Urothelium cell line (cell line): ENCODE data around the gene PTPN5.

ENCODE experiments used
- DNase-seq: peaks from one replicate; pipeline ENCODE4 v3.0.0; 2011; ENCODE audit warnings: low spot score, mixed read lengths
- FAIRE-seq: peaks from 2 replicates; lab custom pipeline; 2011; peaks lifted over from hg19 to GRCh38; lab: Jason Lieb, UNC

The PTPN5 gene

DNA sequence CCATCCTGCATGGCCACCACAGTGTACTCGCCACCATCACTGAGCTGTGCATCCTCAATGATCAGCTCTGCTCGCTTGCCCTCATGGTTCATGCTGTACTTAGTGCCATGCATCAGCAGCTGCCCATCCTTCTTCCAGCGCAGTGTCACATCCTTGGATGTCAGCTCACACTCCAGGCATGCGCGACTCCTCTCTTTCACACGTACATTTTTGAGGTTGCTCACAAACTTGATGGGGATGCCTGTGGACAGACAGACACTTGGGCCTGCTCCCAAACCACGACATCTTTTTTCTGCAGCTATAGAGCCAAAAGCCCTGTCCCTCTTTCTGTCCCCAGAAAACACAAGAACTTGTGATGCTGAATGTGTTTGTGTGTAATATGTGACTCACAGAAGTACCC lies 76.1 kb downstream of the PTPN5 start:
- FAIRE-seq: peak; percentile 70

GRCh38 chr11:18714443-18714780 lies 77.2 kb downstream of the PTPN5 start:
- DNase-seq (no peak), FAIRE-seq (no peak)

More for the DNA sequence above, 76.1 kb downstream of the PTPN5 start:
- no peak for DNase-seq

GRCh38 chr11:18713646-18714442 lies 77.8 kb downstream of the PTPN5 start:
- FAIRE-seq: no peak
- no peak for DNase-seq

- DNase-seq: no peak
- no peak for FAIRE-seq
These were observed 81.1 kb downstream of the PTPN5 start for GRCh38 chr11:18710545-18710944.

DNA sequence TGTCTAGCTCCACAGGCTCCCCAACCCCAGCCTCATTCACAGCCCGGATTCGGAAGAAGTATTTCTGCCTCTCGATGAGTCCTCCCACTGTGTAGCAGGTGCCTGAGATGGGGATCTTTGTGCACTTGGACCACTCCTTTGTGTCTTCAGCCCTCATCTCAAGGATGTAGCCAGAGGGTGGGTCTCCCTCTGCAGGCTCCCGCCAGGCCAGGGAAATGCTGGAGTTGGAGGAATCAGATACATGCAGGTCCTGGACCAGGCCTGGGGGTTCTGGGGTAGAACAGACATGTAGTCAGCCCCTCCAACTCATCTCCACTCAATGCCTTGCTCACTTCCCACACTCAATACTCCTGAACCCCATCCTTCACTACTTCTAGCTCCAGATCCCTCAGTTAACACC lies 82.2 kb downstream of the PTPN5 start:
- FAIRE-seq (no peak), DNase-seq (no peak)

- FAIRE-seq: no peak
- no peak for DNase-seq
These were observed 83.7 kb downstream of the PTPN5 start for GRCh38 chr11:18707811-18708340.

GRCh38 chr11:18706330-18707243 lies 85.0 kb downstream of the PTPN5 start:
- no peak for DNase-seq
- FAIRE-seq: no peak

DNA sequence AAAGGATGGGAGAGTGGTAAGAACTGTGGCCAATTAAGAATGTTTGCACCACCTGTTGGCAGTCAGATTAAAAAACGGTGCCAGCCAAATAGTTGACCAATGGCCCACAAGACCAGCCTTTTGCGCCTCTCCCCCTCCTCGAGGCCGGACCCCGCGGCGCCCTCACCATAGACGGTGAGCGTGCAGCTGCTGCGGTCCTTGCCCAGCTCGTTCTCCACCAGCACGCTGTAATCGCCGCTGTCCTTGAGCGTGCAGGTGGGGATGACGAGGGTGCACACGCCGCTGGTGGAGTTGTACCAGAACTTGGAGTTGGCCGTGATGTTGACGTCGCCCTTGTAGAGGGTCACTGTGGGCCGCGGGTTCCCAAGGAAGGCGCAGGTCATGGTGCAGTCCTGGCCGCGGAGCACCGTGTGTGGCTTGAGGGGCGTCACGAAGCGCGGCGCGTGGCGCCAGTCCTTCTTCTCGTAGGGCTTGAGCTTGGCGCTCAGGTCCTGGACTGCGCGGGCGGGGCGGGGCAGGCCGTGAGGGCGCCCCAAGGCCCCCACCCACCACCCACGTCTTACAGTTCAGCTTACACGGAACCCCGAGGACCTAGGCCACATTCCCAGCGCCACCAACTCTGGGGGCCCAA lies 85.8 kb downstream of the PTPN5 start:
- no peak for DNase-seq
- no peak for FAIRE-seq

DNA sequence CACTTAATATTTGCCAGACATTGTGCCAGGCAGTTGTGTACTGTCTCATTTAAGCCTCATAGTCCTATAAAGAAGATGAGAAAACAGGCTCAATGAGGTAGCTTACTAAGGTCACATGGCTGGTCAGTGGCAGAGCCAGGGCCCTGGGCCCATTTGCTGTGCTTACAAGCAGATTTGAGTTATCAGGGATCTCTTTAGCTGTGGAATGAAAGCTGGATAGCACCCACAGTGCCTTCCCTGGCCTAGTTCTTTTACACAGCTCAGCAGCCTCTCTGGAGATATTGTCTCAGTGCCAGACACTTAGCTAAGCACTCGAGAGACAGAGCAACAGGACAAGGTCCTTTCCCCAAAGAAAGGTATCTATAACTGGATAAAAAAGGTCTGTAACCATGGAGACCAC lies 86.9 kb downstream of the PTPN5 start:
- DNase-seq: no peak
- no peak for FAIRE-seq

GRCh38 chr11:18704045-18704645 lies 87.5 kb downstream of the PTPN5 start:
- FAIRE-seq: no peak
- DNase-seq: no peak

GRCh38 chr11:18703001-18703763 lies 88.4 kb downstream of the PTPN5 start:
- FAIRE-seq: no peak
- no peak for DNase-seq

DNA sequence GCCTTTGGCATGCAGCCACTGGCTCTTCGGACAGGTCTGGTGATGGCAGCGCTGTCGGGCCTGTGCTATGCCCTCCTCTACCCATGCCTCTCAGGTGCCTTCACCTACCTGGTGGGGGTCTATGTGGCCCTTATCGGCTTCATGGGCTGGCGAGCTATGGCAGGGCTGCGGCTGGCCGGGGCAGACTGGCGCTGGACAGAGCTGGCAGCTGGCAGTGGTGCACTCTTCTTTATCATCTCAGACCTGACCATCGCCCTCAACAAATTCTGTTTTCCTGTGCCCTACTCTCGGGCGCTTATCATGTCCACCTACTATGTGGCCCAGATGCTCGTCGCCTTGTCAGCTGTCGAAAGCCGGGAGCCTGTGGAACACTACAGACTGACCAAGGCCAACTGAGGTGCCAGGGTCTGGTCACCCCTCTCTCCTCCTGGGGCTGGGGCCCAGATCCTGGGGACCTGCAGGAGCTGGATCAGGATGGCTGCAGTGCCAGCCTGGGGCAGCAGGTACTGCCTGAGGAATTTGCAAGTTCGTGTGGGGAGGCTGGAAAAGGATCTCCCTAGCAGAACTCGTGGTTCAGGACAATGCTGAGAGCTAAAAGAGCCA lies 89.9 kb downstream of the PTPN5 start:
- DNase-seq (no peak), FAIRE-seq (no peak)

GRCh38 chr11:18700872-18701271 lies 90.7 kb downstream of the PTPN5 start:
- DNase-seq (no peak), FAIRE-seq (no peak)

DNA sequence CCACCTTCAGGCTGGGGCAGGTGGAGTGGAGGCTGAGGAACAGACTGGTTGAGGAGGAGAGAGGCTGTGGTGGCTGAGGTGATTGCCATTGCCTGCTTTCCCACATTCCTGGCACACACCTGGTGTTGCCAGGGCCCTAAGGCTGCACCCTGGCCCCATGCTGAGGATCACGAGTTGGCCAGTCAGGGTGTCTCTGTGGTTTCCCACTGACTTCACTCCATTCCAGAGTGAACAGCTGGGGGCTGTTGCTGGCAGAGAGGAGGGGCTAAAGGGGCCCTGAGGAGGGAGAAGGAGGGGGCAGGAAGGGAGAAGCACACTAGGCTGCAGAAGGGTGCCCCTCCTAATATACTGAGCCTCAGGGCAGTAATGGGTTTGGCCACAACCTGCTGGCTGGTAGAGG lies 91.2 kb downstream of the PTPN5 start:
- DNase-seq: peak; percentile 20
- no peak for FAIRE-seq

DNA sequence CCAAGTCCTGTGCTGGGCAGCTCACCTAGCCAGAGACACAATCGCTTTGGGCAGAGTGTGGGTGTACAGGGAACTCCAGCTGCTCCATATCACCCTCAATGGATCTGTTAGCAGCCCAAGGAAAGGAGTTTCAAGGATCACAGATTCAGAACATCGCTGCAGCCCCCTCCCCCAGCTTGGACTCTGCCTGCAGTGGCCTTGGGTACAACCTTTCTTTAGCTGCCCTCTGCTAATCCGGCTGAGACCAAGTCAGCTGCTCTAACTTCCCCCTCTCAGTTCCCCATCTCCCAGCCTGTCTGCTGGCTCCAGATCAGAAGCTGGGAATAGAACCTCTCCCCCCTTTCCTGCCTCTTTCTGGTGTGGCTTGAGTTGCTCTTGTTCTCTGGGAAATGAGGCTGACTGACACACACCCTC lies 91.7 kb downstream of the PTPN5 start:
- DNase-seq: no peak
- FAIRE-seq: no peak

DNA sequence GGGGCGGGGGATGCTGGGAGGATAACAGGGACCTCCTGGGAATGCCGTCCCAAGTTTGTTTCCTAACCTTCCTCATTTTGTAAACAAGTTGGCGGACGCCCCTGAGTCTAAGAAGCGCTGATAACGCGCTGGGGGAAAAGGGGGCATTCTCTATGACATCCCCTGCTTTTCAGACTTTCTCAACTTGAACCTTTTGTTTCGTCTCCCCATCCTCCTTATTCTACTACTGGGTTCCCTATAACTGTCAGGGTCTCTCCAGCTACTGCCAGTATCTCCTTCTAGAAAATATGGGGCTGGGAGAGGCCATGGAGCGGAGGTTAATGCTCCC lies 92.4 kb downstream of the PTPN5 start:
- FAIRE-seq (no peak), DNase-seq (no peak)

- peak; percentile 9 for FAIRE-seq
- DNase-seq: peak; percentile 98
These were observed 93.0 kb downstream of the PTPN5 start, which contains the start of gene TMEM86A for GRCh38 chr11:18698341-18699268. TSS of gene TMEM86A (plus strand) at chr11:18698779. CDS start at chr11:18698887, 108 bp downstream.

DNA sequence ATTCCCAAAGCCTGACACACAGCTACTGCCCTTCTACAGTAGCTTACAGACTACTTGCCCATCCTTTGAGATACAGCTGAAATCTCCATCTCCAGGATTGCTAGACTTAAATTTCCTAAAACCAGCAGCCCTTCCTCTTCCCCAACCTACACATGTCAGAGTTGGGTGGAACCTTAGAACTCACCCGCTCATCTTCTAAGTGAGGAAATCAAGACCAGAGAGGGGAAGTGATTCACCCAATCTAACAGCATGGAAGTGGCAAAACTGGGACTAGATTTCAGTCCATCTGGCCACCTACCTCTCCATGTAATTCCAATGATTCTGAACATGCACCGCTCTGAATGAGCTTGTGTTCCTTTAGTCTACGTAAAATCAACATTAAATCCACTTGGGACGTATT lies 94.0 kb downstream of the PTPN5 start:
- no peak for DNase-seq
- no peak for FAIRE-seq
